ENCODE measurements around the gene ANKRD10.
"Not testable (repeated sequence)": the region's sequence is repeated elsewhere in the genome, so short reads cannot be mapped to it uniquely, and the experiment has no call there.

Gene ANKRD10

DNA sequence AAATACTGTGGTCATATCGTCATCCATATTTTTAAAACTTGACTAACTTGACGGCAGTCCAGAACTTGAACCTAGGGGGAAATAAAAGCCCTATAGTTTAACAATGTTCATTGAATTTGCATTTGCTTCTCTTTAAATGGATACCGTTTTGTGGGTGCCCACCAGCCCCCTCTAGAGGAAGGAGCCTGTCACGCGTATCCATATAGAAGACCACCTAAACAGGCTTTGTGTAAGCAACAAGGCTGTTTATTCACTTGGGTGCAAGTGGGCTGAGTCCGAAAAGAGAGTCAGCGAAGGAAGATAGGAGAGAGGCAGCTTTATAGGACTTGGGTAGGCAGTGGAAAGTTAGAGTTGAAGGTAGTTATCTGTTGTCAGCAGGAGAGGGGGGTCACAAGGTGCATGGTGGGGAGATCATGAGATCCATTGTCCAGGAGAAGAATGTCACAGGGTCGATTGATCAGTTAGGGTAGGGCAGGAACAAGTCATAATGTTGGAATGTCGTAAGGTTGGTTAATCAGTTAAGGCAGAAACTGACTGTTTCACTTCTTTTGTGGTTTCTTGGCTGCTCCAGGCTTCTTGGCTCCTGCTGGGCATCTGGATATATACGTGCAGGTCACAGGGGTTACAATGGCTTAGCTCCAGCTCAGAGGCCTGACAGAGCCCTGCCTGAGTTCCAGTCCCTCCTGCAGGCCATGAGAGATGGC is 42.5 kb upstream of the ANKRD10 start:
- no peak for DNase-seq (ENCODE audit: extremely low read depth, low read depth)
- TF ChIP-seq, protein P1, sequence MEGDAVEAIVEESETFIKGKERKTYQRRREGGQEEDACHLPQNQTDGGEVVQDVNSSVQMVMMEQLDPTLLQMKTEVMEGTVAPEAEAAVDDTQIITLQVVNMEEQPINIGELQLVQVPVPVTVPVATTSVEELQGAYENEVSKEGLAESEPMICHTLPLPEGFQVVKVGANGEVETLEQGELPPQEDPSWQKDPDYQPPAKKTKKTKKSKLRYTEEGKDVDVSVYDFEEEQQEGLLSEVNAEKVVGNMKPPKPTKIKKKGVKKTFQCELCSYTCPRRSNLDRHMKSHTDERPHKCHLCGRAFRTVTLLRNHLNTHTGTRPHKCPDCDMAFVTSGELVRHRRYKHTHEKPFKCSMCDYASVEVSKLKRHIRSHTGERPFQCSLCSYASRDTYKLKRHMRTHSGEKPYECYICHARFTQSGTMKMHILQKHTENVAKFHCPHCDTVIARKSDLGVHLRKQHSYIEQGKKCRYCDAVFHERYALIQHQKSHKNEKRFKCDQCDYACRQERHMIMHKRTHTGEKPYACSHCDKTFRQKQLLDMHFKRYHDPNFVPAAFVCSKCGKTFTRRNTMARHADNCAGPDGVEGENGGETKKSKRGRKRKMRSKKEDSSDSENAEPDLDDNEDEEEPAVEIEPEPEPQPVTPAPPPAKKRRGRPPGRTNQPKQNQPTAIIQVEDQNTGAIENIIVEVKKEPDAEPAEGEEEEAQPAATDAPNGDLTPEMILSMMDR (IDR thresholded peaks at IDR 0.05; ENCODE audit: low read depth, low read length): peak; percentile 7

DNA sequence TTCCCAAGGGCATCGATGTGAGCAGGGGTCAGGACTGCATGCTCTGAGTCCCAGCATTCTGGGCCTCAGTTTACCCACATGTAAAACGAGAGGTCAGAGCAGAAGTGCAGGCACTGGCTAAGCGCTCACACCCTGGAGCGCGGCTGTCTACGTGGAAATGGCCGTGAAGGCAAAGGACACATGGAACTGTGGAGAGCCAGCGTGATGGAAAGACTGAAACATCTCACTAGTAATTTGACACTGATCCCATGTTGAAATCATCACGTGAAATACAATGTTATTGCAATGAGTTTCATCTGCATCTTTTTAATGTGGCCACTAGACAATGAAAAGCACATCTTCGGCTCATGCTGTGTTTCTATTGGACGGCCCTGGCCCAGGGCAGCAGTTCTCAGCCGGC is 41.3 kb upstream of the ANKRD10 start:
- not testable (repeated sequence) for DNase-seq (ENCODE audit: extremely low read depth, low read depth)

DNA sequence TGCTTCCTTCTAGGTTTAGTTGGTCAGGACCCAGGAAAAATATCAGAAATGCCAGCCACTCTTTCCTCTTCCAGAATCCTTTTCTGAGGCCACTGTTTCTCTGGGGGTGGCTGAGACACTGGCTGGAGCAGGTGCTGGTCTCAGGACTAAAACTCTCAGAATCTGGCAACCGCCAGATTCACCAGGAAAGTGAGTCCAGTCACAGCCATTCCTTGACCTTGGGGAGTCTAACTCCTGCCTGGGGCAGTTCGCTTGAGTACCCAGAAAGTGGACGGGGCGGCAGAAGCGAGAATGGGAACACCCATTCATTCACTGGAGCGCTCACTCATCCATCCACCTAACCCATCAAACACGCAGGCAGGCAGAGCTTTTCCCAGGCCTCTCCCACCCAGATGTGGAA is 40.7 kb upstream of the ANKRD10 start:
- not testable (repeated sequence) for DNase-seq (ENCODE audit: extremely low read depth, low read depth)

DNA sequence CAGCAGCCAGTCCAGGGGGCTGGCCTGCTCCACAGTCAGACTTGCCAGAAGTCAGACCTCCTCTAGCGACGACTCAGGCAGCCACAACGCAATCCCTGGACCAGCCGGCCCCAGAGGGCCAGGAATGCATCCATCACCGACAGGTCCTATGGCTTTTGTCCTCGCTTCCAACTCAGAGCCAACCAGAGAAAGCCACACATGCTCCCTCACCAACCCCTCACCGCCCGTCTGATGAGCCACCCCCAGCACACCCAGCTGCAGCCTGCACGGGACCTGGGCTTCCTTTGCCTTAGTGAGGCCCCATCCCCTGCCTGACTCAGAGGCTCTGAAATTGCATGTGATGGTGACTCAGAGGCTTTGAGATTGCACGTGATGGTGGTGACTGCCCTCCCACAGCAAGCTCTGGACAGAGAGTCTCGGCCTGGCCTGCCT is 40.2 kb upstream of the ANKRD10 start:
- DNase-seq (ENCODE audit: extremely low read depth, low read depth): peak; percentile 79

DNA sequence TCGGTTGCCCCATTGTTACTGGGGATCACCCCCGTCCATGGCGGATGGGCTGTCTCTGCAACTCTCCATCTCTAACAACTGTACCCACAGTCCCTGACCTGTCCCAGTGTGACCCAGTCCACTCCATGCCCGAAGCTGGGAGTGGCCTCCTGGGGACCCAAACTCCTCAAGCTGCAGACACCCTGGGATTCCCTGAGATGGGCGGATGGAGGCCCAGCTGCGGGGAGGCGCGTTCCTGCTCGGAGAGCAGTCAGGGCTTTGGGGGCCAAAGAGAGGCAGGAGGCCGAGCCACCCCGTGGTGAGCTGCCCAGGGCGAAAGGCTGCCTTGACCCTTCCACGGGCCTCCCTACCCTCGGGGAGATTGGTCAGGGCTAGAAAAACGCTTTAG is 39.7 kb upstream of the ANKRD10 start:
- not testable (repeated sequence) for DNase-seq (ENCODE audit: extremely low read depth, low read depth)

DNA sequence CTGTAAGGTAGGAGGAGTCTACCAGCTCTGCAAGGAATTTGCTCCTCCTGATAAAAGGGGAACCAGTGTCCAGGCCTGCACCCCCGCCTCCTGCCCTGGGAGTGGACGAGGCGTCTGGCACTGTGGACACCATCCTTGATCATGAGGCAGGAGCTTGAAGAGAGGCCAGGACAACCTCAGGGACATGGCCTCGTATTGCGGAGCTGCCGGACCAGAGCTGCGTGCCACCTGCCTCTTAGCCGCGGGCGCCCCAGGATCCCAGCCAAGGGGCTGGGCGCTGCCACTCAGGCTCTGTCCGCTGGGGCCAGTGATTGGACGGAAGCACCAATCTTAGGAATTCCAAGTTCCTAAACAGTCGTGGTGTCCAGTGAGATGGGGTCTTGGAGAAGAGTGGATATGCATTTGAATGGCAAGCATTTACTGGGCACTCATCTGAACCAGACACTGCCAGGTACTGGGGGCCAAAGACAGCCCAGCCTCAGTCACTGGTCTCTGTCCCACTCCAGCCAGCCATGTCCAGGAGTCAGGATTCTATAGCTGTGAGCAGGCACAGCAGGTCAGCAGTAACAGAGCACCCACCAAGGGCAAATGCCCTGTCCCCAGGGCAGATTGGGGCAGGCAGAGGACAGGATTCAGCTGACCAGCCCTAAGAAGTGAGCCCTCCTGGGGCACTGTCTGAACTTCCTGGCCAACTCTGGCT is 39.1 kb upstream of the ANKRD10 start:
- TF ChIP-seq, protein P1 (IDR thresholded peaks at IDR 0.05; ENCODE audit: low read depth, low read length): no peak
- no peak for DNase-seq (ENCODE audit: extremely low read depth, low read depth)

DNA sequence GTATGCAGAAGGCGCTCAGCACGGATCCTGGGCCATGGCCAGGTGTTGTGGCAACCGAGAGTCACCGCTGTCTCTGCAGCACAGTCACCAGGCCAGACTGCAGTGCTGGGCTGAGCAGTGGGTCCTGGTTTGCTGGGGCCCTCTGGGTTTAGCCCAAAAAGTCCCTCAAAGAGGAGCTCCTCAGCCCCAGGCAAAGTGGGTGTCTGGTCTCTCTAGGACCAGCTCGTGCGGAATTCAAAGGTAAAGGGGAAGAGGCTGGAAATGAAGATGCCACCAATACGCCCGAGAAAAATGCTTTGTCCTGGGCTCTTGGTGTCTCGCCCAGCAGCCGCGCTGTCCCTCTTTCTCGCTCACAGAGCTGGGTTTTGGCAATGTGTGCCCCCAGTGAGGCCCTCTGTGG is 38.5 kb upstream of the ANKRD10 start:
- DNase-seq (ENCODE audit: extremely low read depth, low read depth): no peak
- TF ChIP-seq, protein P1 (IDR thresholded peaks at IDR 0.05; ENCODE audit: low read depth, low read length): no peak

DNA sequence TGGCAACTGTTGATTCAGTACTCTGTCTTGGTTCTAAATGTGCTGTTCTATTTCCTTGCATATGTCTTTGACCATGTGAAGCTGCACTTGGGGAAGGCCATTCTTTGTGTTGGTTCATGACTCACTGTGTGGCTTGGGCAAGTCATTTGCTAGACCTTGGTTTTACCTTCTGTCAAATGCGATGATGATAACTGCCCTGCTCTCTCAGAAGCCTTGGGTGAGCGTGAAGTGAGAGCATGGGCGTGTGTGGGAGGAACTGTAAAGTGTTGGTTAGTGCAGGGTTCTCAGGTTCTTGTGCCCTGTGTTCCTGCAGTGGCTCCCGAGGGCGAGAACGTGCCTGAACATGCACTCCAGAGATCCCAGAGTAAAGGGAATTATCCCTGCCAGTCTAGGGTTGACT is 37.3 kb upstream of the ANKRD10 start:
- DNase-seq (ENCODE audit: extremely low read depth, low read depth): not testable (repeated sequence)

DNA sequence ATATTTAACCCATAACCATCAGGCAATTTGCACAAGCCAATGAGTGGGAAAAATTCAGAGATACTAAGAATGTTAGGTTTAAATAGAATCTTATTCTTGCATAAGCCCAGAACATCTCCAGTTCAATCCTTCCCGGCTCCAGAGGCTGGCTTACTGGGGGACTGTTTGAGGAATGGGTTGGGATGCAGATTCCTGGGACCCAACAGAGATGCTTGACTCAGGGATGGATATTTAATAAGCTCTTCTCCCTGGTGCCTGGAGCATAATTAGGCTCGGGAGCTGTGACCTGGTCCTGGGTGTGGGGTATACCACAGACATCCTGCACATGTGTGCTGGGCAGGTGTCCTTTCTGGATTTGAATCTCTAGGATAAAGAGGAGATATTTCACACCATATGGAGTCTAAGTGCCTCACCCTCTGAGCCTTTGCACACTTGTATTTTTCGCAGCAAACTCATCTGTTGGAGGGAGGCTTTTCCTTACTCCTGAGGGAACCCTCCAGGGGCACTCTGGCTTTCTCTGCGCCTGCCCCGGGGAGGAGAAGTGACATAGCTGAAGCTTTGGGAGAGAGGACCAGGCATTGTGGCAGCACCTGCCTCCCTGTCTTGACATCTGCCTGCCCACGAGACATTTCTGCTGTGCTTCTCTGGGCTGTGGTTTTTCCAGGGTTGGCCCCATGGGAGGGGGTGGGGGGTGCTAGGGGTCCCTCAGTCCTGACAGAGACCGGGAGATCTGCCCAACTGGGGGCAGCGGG is 36.1 kb upstream of the ANKRD10 start:
- no peak for DNase-seq (ENCODE audit: extremely low read depth, low read depth)
- TF ChIP-seq, protein P1 (IDR thresholded peaks at IDR 0.05; ENCODE audit: low read depth, low read length): no peak

DNA sequence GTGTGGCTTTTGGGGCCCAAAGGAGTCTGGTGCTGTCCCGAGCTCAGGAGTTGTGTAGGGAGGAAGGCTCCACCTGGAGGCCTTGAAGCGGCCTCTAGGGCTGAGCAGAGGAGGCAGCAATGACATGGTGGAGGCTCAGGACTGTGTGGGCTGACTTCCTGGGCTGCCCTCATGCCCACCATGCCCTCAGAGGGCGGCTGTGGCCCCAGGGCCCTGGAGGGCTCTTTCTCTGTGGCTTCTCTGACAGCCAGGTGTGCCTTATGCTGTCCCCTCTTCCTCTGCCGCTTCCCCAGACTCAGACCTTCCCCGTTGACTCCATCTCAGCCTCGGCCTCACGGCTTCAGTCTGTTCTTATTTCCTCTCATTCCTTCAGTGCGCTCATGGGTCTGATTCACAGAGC is 35.5 kb upstream of the ANKRD10 start:
- TF ChIP-seq, protein P1 (IDR thresholded peaks at IDR 0.05; ENCODE audit: low read depth, low read length): no peak
- no peak for DNase-seq (ENCODE audit: extremely low read depth, low read depth)

Data from AG09319 (cell line).